Stimulated activated CD4-positive, alpha-beta T cell treated with anti-CD3 and anti-CD28 coated beads, Interleukin-4, amount 100 ng/mL, for 1 hour (primary cell): Measurements from ENCODE around the gene NGRN.
"Not testable (repeated sequence)": the region's sequence is repeated elsewhere in the genome, so short reads cannot be mapped to it uniquely, and the experiment has no call there.

Experiments
- DNase-seq: peaks from one replicate; pipeline ENCODE4 v3.0.0-alpha.2; 2020

NGRN gene

DNA sequence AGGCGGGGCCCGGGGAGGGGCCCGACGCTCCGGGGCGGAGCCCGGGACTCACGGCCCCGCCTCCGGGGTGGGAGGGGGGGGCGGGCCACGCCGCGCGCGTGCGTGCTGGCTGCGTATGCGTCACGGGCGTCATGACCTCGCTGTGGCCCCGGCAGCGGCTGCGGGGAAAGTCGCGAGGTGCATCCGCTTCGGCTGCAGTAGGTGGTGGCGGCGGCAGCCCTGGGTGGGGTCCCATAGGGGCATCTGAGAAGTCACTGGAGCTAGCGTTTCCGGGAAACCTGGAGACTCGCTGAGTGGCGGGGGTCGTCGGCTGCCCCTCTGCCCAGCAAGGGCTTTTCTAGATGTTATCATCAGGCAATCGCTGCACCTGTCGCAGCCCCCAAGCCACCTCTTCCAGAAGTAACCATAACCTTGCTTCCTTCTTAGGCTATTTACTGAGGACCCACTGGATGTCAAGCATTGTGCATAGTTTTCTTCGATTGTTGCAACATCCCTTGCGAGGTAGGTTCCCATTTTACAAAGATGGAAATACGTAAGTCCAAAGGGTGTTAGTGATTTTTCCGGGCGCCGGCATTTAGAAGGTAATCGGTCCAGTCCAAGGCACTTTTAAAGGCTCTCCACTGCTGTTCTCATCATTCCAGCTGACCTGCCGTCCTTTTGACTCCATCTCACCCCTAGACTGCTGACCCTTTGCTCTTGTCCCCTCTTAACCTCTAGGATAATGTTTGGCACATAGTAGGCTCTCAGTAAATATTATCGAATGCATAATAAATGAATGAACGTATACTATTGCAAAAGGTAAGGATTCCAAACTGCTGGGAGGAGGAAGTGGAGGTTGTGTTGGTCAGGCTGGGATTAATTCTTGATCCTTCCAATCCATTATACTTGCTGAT is 31.1 kb upstream of the NGRN start, which contains the start of gene GDPGP1:
TSS of gene GDPGP1 (plus strand) at position 114 of the 893 bp plus-strand sequence. CDS start 6,700 bp downstream, outside the sequence.
- no peak for DNase-seq

GRCh38 chr15:90239371-90239770 is 26.1 kb upstream of the NGRN start:
- no peak for DNase-seq

DNA sequence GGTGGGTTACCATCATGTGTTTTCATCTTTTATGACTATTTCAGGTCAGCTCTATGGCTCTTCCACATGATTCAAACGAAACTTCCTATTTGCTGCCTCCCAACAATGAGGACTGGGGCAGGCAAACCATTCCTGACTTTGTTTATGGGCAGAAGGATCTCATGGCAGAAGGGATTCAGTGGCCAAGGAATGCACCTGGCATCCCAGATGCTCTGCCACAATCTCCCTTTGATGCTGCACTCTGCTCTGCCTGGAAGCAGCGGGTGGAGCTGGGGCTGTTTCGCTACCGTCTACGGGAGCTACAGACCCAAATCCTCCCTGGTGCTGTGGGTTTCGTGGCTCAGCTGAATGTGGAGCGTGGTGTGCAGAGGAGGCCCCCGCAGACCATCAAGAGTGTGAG is 24.6 kb upstream of the NGRN start:
- DNase-seq, result no peak

- no peak for DNase-seq
Observed at GRCh38 chr15:90241343-90242192, 23.9 kb upstream of the NGRN start.

DNA sequence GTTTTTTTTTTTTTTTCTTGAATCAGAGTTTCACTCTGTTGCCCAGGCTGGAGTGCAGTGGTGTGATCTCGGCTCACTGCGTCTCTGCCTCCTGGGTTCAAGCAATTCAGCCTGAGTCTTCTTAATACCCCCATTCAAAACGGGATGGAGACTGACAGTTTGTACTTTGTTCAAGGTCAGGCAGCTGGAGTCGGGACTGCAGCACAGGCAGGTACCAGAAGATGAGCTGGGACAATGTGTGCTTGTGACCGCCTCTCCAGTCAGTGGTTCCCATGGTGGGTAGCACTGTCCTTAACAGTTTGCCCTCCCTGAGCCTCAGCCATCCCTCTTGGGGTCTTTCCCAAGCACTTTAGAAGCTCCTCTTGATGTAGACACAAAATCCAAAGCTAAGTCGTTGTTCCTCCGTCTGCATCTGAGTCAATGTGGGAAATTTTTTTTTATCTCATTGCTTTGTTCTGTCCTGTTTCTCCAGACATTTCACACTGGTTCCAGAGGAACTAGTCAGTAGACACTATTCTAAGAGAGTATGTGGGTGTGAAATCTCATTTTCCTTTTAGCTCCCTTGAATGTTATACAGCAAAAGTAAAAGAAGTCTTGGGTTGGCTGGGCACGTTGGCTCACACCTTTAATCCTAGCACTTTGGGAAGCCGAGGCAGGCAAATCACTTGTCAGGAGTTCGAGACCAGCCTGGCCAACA is 21.4 kb upstream of the NGRN start:
- no peak for DNase-seq

- no peak for DNase-seq
Observed at GRCh38 chr15:90248789-90249202, 16.7 kb upstream of the NGRN start.

- DNase-seq, result peak; percentile 82
Observed at GRCh38 chr15:90249203-90249863, 16.1 kb upstream of the NGRN start, which contains the start of gene TTLL13. Gene TTLL13 (plus strand): TSS chr15:90249556. CDS start chr15:90250631, 1,075 bp downstream.

DNA sequence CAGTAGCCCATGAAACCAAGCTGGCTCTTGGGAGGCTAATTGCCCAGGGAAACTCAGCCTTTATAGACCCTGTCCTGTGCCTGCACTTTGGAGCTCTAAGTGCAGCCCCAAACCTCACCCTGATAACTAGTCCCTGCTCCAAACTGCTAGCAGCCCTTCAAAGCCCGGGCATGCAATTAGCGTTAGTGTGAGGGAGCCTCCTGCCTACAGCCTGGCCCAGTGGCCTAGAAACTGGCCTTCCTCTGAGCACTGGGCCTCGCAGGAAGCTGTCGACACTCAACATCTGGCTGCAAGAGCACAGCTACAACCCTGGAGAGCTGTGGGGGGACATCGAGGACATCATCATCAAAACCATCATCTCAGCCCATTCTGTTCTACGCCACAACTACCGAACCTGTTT is 7.7 kb upstream of the NGRN start:
- no peak for DNase-seq

- DNase-seq, result no peak
Observed at GRCh38 chr15:90259524-90259923, 5.9 kb upstream of the NGRN start.

DNA sequence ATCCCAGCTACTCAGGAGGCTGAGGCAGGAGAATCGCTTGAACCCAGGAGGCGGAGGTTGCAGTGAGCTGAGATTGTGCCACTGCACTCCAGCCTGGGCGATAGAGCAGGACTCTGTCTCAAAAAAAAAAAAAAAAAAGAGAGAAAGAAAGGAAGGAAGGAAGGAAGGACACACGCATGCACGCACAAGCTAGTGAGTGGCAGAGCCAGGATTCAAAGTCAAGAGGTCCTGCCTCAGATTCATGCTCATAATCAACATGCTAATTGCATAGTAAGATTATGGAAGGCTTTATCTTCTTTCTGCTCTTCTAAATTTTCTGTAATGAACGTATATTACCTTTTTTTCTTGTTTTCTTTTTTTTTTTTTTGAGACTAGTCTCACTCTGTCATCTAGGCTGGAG is 4.7 kb upstream of the NGRN start:
- DNase-seq, result not testable (repeated sequence)

DNA sequence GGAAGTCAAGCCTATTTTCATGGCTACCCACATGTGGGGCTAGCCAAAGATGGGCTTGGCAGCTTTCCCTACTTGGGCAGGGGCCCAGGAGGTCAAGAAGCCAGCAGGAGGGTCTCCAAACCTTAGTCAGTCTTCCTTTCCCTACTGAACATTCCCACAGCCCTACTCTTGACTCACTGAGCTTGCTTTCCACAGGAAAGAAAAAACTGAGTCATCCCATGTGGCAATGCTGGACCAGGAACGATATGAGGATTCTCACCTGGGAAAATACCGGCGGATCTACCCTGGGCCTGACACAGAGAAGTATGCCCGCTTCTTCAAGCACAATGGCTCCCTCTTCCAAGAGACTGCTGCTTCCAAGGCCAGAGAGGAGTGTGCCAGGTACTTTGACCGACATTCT is 3.7 kb upstream of the NGRN start:
- DNase-seq, result no peak

DNA sequence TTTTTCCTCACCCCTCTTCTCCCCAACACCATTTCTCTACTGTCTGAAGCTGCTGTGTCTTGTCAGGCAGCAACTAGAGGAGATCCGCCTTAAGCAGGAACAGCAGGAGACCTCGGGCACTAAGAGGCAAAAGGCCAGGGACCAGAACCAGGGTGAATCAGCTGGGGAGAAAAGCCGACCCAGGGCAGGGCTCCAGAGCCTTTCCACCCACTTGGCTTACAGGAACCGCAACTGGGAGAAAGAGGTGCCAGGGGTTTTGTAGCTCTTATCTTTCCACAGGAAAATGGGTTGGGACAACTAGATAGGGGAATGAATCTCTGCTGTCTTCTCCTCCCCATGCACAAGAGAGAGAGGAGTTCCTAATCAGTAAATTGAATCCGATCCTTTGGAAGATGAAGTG is 3.0 kb upstream of the NGRN start:
- DNase-seq, result no peak

GRCh38 chr15:90264671-90265070 is 801 bp upstream of the NGRN start:
- no peak for DNase-seq

- peak; percentile 50 for DNase-seq
Observed at GRCh38 chr15:90266061-90266431, 574 bp downstream of the NGRN start.

DNA sequence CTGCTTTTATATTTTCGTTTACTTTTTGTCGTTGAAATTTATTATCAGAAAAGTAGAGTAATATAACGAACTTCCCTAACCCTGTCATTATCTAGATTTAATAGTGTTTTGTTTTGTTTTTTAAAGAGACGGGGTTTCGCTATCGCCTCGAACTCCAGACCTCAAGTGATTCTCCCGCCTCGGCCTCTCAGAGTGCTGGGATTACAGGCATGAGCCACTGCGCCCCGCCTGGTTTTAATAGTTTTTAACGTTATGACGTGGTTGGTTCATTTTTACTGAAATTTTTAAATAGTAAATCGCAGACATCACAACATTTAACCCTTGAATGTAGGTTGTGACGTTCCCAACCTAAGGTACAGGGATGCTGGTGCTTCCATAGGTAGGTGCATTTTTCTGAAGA is 1.0 kb downstream of the NGRN start:
- peak; percentile 11 for DNase-seq

- DNase-seq, result no peak
Observed at GRCh38 chr15:90268415-90268814, 2.9 kb downstream of the NGRN start.

DNA sequence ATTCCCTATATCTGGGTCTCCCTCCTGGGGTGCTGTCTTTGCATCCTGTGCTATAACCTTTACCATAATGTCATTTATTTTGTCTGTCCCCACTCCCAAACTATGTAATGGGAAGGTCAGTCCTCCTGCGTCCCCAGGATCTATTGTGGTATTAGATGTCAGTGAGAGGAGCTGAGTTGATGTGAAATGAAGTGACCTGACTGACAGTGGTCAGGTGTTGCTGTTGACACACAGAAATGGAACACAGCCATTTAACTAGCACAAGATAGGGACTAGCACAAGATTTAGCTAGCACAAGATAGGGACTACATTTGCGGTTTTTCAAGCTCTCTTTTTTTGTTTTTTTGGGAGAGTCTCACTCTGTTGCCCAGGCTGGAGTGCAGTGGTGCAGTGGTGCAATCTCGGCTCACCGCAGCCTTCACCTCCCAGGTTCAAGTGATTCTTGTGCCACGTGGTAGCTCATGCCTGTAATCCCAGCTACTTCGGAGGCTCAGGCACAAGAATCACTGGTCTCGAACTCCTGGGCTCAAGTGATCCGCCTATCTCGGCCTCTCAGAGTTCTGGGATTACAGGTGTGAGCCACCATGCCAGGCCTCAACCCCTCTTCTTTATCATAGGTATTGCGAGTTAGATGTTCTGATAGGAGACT is 5.2 kb downstream of the NGRN start:
- DNase-seq, result no peak

DNA sequence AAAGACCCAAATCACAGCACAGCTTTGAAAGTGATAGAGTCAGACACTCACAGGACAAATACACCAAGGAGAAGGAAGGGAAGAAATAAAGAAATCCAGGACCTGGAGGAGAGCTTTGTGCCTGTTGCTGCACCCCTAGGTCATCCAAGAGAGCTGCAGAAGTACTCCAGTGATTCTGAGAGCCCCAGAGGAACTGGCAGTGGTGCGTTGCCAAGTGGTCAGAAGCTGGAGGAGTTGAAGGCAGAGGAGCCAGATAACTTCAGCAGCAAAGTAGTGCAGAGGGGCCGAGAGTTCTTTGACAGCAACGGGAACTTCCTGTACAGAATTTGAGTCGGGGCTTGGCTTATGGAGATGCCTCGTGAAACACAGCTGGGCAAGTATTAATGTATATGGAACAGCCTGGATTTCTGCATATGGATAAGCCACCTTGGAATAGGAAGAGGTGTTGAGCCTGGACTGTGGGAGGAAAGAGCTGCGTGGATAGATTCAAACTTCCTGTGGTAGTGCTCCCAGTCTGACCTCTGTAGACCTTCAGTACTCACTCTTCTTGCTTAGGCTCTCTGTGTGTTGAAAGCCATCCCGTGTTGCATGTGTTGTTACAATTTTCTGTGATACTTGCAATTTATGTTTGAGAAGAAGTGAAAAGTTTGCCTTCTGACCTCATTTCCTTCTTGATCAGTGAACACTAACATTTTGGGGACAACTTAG is 6.1 kb downstream of the NGRN start:
- no peak for DNase-seq

DNA sequence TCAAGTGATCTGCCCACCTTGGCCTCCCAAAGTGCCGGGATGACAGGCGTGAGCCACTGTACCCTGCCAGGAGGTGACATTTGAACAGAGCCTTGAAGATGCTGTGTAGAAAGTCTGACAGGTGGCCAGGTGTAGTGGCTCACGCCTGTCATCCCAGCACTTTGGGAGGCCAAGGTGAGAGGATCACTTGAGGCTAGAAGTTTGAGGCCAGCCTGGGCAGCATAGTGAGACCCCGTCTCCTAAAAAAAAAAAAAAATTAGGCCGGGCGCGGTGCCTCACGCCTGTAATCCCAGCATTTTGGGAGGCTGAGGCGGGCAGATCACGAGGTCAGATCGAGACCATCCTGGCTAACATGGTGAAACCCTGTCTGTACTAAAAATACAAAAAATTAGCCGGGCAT is 13.0 kb downstream of the NGRN start:
- DNase-seq, result not testable (repeated sequence)

- DNase-seq, result not testable (repeated sequence)
Observed at GRCh38 chr15:90280743-90281142, 15.3 kb downstream of the NGRN start.

DNA sequence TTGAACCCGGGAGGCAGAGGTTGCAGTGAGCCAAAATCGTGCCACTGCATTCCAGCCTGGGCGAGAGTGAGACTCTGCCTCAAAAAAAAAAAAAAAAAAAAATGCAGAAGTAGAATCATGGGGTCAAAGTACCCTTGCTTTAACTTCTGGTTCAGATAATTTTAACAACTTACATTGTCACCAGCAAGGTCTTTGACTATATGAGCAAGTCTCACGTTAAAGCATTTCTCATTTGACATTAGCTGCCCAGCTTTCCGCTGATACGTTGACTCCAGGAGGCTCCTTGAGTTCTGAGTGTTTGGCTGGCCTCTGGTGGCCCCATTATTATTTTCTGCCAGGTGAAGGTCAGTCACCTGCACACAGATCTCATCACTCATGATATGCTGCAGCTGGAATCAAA is 16.2 kb downstream of the NGRN start:
- DNase-seq, result not testable (repeated sequence)
